OCI-LY7 (cell line): ENCODE measurements around the gene TBC1D19.

Experiments
- CTCF ChIP-seq: fragments of 200-600 bp; sonication (generic); conservative IDR thresholded peaks from 2 replicates; pipeline ENCODE4 v1.5.1; 2014; ENCODE audit warnings: mild to moderate bottlenecking, antibody characterized with exemption, low read length, moderate library complexity, mixed read lengths
- EZH2phosphoT487 ChIP-seq: fragments of 200-600 bp; sonication (generic); IDR thresholded peaks from 2 replicates; pipeline ENCODE4 v1.6.1; 2018; ENCODE audit warnings: low read depth, borderline replicate concordance, mild to moderate bottlenecking, mixed run types, antibody characterized with exemption, low read length, moderate library complexity, mixed read lengths

- TF ChIP-seq CTCF = no peak
- TF ChIP-seq EZH2phosphoT487 = no peak
Measured at GRCh38 chr4:26746802-26747213, 162.9 kb downstream of the TBC1D19 start.
